ENCODE results near the gene RDH13.

RDH13 gene

GRCh38 chr19:55099557-55100506 lies 36.9 kb upstream of the RDH13 start:
- no peak overlapping the region for H3K27ac ChIP-seq
- H3K79me2 ChIP-seq (ENCODE audit: insufficient read depth, low read depth), result no peaks in the 10 kb centered on the region
- H3K27me3 ChIP-seq (ENCODE audit: insufficient read depth, low read depth), result no peaks in the 10 kb centered on the region
- no peak overlapping the region for H3K4me3 ChIP-seq (IDR thresholded peaks at IDR 0.05; ENCODE audit: insufficient read depth, low read depth, low read length)
- no peak overlapping the region for H3K4me2 ChIP-seq
- H3K9ac ChIP-seq, result no peak overlapping the region
- H3K36me3 ChIP-seq (ENCODE audit: insufficient read depth), result no peaks in the 10 kb centered on the region
- no peak for TF ChIP-seq CTCF (conservative IDR thresholded peaks at IDR 0.05; ENCODE audit: low read depth, low read length)
- no peaks in the 10 kb centered on the region for H4K20me1 ChIP-seq (ENCODE audit: insufficient read depth)
- H2AFZ ChIP-seq (ENCODE audit: low read depth), result no peak overlapping the region
- H3K4me1 ChIP-seq (ENCODE audit: low read depth, poor library complexity, severe bottlenecking), result no peaks in the 10 kb centered on the region

- H3K36me3 ChIP-seq (ENCODE audit: insufficient read depth), result no peaks in the 10 kb centered on the region
- no peak overlapping the region for H3K4me2 ChIP-seq
- no peaks in the 10 kb centered on the region for H4K20me1 ChIP-seq (ENCODE audit: insufficient read depth)
- no peaks in the 10 kb centered on the region for H3K79me2 ChIP-seq (ENCODE audit: insufficient read depth, low read depth)
- no peaks in the 10 kb centered on the region for H3K27me3 ChIP-seq (ENCODE audit: insufficient read depth, low read depth)
- no peaks in the 10 kb centered on the region for H3K4me1 ChIP-seq (ENCODE audit: low read depth, poor library complexity, severe bottlenecking)
- H2AFZ ChIP-seq (ENCODE audit: low read depth), result no peak overlapping the region
- H3K27ac ChIP-seq, result no peak overlapping the region
- no peak for TF ChIP-seq CTCF (conservative IDR thresholded peaks at IDR 0.05; ENCODE audit: low read depth, low read length)
- no peak overlapping the region for H3K9ac ChIP-seq
- H3K4me3 ChIP-seq (IDR thresholded peaks at IDR 0.05; ENCODE audit: insufficient read depth, low read depth, low read length), result no peak overlapping the region
Observed at GRCh38 chr19:55098716-55099556, 36.0 kb upstream of the RDH13 start.

- no peaks in the 10 kb centered on the region for H3K79me2 ChIP-seq (ENCODE audit: insufficient read depth, low read depth)
- no peaks in the 10 kb centered on the region for H3K27me3 ChIP-seq (ENCODE audit: insufficient read depth, low read depth)
- no peaks in the 10 kb centered on the region for H3K36me3 ChIP-seq (ENCODE audit: insufficient read depth)
- no peak overlapping the region for H3K4me3 ChIP-seq (IDR thresholded peaks at IDR 0.05; ENCODE audit: insufficient read depth, low read depth, low read length)
- no peak for TF ChIP-seq CTCF (conservative IDR thresholded peaks at IDR 0.05; ENCODE audit: low read depth, low read length)
- no peak overlapping the region for H3K4me2 ChIP-seq
- no peaks in the 10 kb centered on the region for H3K4me1 ChIP-seq (ENCODE audit: low read depth, poor library complexity, severe bottlenecking)
- no peaks in the 10 kb centered on the region for H4K20me1 ChIP-seq (ENCODE audit: insufficient read depth)
- H3K27ac ChIP-seq, result no peak overlapping the region
- H3K9ac ChIP-seq, result no peak overlapping the region
- H2AFZ ChIP-seq (ENCODE audit: low read depth), result no peak overlapping the region
Observed at GRCh38 chr19:55097864-55098715, 35.1 kb upstream of the RDH13 start.

- no peaks in the 10 kb centered on the region for H3K27me3 ChIP-seq (ENCODE audit: insufficient read depth, low read depth)
- no peak for TF ChIP-seq CTCF (conservative IDR thresholded peaks at IDR 0.05; ENCODE audit: low read depth, low read length)
- no peak overlapping the region for H3K4me2 ChIP-seq
- H3K9ac ChIP-seq, result no peak overlapping the region
- H3K4me1 ChIP-seq (ENCODE audit: low read depth, poor library complexity, severe bottlenecking), result no peaks in the 10 kb centered on the region
- H2AFZ ChIP-seq (ENCODE audit: low read depth), result no peak overlapping the region
- no peaks in the 10 kb centered on the region for H4K20me1 ChIP-seq (ENCODE audit: insufficient read depth)
- H3K36me3 ChIP-seq (ENCODE audit: insufficient read depth), result no peaks in the 10 kb centered on the region
- no peak overlapping the region for H3K4me3 ChIP-seq (IDR thresholded peaks at IDR 0.05; ENCODE audit: insufficient read depth, low read depth, low read length)
- no peak overlapping the region for H3K27ac ChIP-seq
- H3K79me2 ChIP-seq (ENCODE audit: insufficient read depth, low read depth), result no peaks in the 10 kb centered on the region
Observed at GRCh38 chr19:55096061-55096701, 33.2 kb upstream of the RDH13 start.

Measured in KMS-11 (cell line).